Testis (tissue), 3 donors: ENCODE measurements around the gene PLCB1. TPM values are rescaled to one million over a fixed set of nuclear protein-coding genes. Genes with fewer than 3 reads are reported as not detected.
A peak's percentile ranks its signal among the peaks of the same experiment; 100 is the strongest.

Source experiments
- DNase-seq: peaks from one replicate; pipeline ENCODE4 v3.0.0-alpha.2; 2019
- H3K27ac ChIP-seq, 2 donors: fragments of 200-600 bp; sonication (generic); one replicate each; pipeline ENCODE4 v1.5.1; 2019
- H3K27me3 ChIP-seq: fragments of 200-600 bp; sonication (generic); one replicate; pipeline ENCODE4 v1.5.1; 2019
- H3K36me3 ChIP-seq: fragments of 200-600 bp; sonication (generic); one replicate; pipeline ENCODE4 v1.5.1; 2017; ENCODE audit warnings: low read depth; ENCODE audit errors: missing control alignments
- H3K4me1 ChIP-seq: fragments of 200-600 bp; sonication (generic); one replicate; pipeline ENCODE4 v1.5.1; 2019
- H3K4me3 ChIP-seq, 2 donors: fragments of 200-600 bp; sonication (generic); one replicate each; pipeline ENCODE4 v1.5.1; 2017 to 2019
- H3K9me3 ChIP-seq: fragments of 200-600 bp; sonication (generic); one replicate; pipeline ENCODE4 v1.5.1; 2017
- POLR2A ChIP-seq: fragments of 450-650 bp; IDR thresholded peaks from one replicate; pipeline ENCODE4 v1.6.1; 2017; ENCODE audit warnings: antibody characterized with exemption, mild to moderate bottlenecking, moderate library complexity
- WGBS, 2 donors: methylation state at CpG; one replicate each; pipeline ENCODE4 v1.1.5; 2018; 5-methylcytosine and 5-hydroxymethylcytosine counted together
- intact Hi-C: fragments of 100-400 bp; cut with DNase I; formaldehyde crosslinking; loops from one replicate; pipeline ENCODE4 v1.15.1; 2023; ENCODE audit warnings: low total_unique reads
- polyA plus RNA-seq: library from polyadenylated mRNA; stranded (reverse); fragments of 350-450 nt; fragmentation: Illumina TruSeq; extraction: RNeasy Lipid Tissue Mini Kit (QIAGEN cat#74804); gene quantifications from one replicate; pipeline ENCODE4 v1.2.3, GENCODE V29; 2014; ENCODE audit warnings: low read depth, low replicate concordance; ENCODE audit not compliant: insufficient read depth
- total RNA-seq, 2 donors: library from RNA; depleted of rRNA; stranded (reverse); fragments of >200 nt; gene quantifications; one replicate each; pipeline ENCODE4 v1.2.3, GENCODE V29; 2016
- TF ChIP-seq, protein P1 (sequence below), 3 experiments: fragments of 450-650 bp in 2 of 3; fragments of 200-600 bp in 1 of 3; sonication (generic) in 1 of 3; IDR thresholded peaks; one replicate each; pipeline ENCODE4 v1.5.1; 2016 to 2019; ENCODE audit warnings: antibody characterized with exemption in 3 of 3, mild to moderate bottlenecking in 2 of 3, moderate library complexity in 1 of 3

PLCB1 gene
- total and polyA plus RNA-seq, 3 donors from 2014 or later = 3.1 to 9.8 (median 8.2) TPM

DNA sequence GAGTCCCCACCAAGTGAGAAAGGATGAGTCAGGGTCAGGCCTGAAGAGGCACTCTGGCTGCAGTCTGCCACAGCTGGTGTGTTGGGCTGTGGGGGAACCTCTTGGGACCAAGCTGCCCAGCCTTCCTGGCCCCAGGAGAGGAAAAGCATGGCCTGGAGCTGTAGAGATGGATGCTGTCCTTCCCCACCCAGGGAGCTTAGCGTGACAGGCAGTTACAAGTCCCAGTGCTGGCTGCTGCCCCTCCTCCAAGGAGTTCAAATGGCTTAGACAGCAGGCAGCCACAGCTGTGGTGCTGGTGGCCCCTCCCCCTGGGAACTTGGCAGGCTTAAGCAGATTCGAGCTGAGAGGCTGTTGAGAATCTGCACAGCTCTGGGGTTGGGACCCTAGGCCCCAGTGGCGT, 253.2 kb downstream of the PLCB1 start:
- Histone ChIP-seq H3K9me3 (no peaks in the 10 kb centered on the region), H3K36me3 (no peaks in the 10 kb centered on the region), H3K4me3 (no peak overlapping the region), H3K27ac (no peak overlapping the region), H3K27me3 (no peaks in the 10 kb centered on the region), H3K4me1 (no peaks in the 10 kb centered on the region)
- intact Hi-C loops = no loop called here
- DNase-seq = no peak
- TF ChIP-seq, protein P1, sequence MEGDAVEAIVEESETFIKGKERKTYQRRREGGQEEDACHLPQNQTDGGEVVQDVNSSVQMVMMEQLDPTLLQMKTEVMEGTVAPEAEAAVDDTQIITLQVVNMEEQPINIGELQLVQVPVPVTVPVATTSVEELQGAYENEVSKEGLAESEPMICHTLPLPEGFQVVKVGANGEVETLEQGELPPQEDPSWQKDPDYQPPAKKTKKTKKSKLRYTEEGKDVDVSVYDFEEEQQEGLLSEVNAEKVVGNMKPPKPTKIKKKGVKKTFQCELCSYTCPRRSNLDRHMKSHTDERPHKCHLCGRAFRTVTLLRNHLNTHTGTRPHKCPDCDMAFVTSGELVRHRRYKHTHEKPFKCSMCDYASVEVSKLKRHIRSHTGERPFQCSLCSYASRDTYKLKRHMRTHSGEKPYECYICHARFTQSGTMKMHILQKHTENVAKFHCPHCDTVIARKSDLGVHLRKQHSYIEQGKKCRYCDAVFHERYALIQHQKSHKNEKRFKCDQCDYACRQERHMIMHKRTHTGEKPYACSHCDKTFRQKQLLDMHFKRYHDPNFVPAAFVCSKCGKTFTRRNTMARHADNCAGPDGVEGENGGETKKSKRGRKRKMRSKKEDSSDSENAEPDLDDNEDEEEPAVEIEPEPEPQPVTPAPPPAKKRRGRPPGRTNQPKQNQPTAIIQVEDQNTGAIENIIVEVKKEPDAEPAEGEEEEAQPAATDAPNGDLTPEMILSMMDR (IDR thresholded peaks at IDR 0.05) = no peak
- TF ChIP-seq POLR2A = no peak
- WGBS, 2 donors = 62% methylated on average over 3 of the region's 3 CpGs; no CpG with 5 or more reads in 1 of the 2 donors

DNA sequence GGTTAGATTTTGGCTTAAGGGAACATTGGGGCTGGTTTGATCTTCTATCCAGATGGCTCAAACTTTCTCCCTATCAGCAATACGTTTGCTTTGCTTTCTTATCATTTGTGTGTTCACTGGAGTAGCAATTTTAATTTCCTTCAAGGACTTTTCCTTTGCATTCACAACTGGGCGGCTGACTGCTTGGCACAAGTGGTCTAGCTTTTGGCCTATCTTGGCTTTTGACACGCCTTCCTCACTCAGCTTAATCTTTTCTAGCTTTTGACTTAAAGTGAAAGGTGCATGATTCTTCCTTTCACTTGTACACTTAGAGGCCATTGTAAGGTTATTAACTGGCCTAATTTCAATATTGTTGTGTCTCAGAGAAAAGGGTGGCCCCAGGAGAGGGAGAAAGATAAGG, 254.9 kb downstream of the PLCB1 start:
- DNase-seq = peak; percentile 22
- no peaks in the 10 kb centered on the region for H3K36me3 ChIP-seq
- intact Hi-C loops = no loop called here
- no peaks in the 10 kb centered on the region for H3K4me1 ChIP-seq
- H3K9me3 ChIP-seq = no peaks in the 10 kb centered on the region
- no peak overlapping the region for H3K27ac ChIP-seq
- 52 to 74% methylated on average over 3 of the region's 3 CpGs for WGBS, 2 donors
- TF ChIP-seq POLR2A = no peak
- TF ChIP-seq, protein P1 (IDR thresholded peaks at IDR 0.05) = no peak
- no peak overlapping the region for H3K4me3 ChIP-seq
- no peaks in the 10 kb centered on the region for H3K27me3 ChIP-seq

DNA sequence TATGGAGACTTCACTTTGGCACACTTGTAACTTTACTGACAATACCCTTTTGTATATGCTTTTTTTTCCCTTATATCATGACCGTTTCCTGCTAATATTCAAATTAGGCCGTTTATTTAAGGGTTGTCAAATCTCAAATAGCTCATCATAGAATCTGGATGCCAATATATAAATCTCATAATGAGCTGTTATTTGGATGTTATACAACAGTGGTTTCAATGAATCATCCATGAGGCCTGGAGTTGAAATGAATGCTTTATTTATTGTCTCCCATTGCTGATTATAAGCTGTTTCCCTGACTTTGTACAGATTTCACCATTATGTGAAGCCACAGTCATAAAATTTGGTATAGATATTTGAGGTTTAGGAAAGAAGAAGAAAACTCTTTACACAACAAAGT, 256.1 kb downstream of the PLCB1 start:
- no peaks in the 10 kb centered on the region for H3K36me3 ChIP-seq
- TF ChIP-seq, protein P1 (IDR thresholded peaks at IDR 0.05) = no peak
- TF ChIP-seq POLR2A = no peak
- DNase-seq = no peak
- H3K27me3 ChIP-seq = no peaks in the 10 kb centered on the region
- intact Hi-C loops = no loop called here
- H3K4me1 ChIP-seq = no peaks in the 10 kb centered on the region
- H3K9me3 ChIP-seq = no peaks in the 10 kb centered on the region
- no peak overlapping the region for H3K4me3 ChIP-seq
- 84 to 86% methylated on average over 2 of the region's 2 CpGs for WGBS, 2 donors
- H3K27ac ChIP-seq = no peak overlapping the region

DNA sequence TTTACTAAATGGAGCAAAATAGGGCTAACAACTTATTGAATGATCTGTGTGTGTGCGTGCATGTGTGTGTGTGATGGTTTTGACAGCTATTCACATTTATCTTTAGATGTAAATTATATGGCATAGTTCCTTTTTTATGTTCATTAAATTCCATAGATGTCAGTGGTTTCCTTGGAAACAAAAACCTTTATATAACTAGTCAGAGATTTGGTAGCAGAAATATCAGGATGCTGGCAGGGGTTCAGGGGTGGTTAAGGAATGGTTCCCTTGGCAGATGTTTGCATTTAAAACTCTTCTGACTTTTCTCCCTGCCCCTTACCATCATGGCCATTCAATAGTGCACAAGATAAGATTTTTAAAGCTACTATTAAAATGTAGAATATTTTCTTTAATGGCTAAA, 256.6 kb downstream of the PLCB1 start:
- DNase-seq = no peak
- no peak for TF ChIP-seq POLR2A
- TF ChIP-seq, protein P1 (IDR thresholded peaks at IDR 0.05) = no peak

DNA sequence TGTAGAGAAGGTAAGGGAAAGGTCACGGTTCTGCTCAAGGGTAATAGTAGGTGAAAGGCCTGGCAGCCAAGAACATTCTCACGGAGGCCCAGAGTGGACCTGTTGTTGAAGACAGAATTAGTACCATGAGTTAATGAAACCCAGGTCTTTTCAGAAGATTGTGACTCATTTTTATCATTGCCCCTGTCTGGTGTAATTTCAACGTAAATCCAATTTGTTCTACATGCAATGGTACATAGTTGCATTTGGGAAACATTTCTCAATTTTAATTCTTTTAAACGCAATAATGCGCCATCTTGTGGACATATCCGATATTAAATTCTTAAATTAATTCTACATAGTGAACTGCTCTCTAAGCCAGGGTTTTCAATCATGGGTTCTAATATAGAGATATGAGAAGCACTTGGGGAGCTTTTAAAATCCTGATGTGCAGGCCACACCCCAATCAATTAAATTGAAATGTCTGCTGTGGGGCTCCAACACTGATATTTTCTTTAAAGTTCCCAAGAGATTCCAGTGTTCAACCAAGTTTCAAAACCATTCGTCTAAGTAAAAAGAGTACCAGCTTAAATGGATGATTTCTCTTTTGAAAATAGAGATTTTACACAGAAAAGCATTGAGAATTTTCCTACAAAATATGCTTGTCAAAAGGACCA, 257.4 kb downstream of the PLCB1 start:
- intact Hi-C loops = no loop called here
- H3K4me3 ChIP-seq = no peak overlapping the region
- no peak overlapping the region for H3K27ac ChIP-seq
- WGBS, 2 donors = 45 to 46% methylated on average over 7 of the region's 7 CpGs
- no peaks in the 10 kb centered on the region for H3K27me3 ChIP-seq
- TF ChIP-seq, protein P1 (IDR thresholded peaks at IDR 0.05) = peak; percentile 49 to 66 (median 53)
- TF ChIP-seq POLR2A = no peak
- no peaks in the 10 kb centered on the region for H3K4me1 ChIP-seq
- DNase-seq = no peak
- H3K36me3 ChIP-seq = no peaks in the 10 kb centered on the region
- no peaks in the 10 kb centered on the region for H3K9me3 ChIP-seq

More for the DNA sequence above, 256.6 kb downstream of the PLCB1 start:
- H3K4me1 ChIP-seq = no peaks in the 10 kb centered on the region
- H3K4me3 ChIP-seq = no peak overlapping the region
- intact Hi-C loops = no loop called here
- H3K27me3 ChIP-seq = no peaks in the 10 kb centered on the region
- no peak overlapping the region for H3K27ac ChIP-seq
- WGBS, 2 donors = 97 to 100% methylated on average over 1 of the region's 1 CpG
- H3K9me3 ChIP-seq = no peaks in the 10 kb centered on the region
- no peaks in the 10 kb centered on the region for H3K36me3 ChIP-seq
